H9 (cell line): ENCODE results near the gene CARM1. TPM values are rescaled to one million over a fixed set of nuclear protein-coding genes. Genes with fewer than 3 reads are reported as not detected.

Experiments used
- DNase-seq: peaks from one replicate; pipeline ENCODE4 v3.0.0-alpha.2; 2017
- H2AFZ ChIP-seq: one replicate; pipeline ENCODE4 v1.6.1; 2013; ENCODE audit warnings: mild to moderate bottlenecking, low read length, control low read depth, moderate library complexity
- H2AK5ac ChIP-seq: 2 replicates; pipeline ENCODE4 v1.6.1; 2013; ENCODE audit warnings: low read length, control low read depth, mixed read lengths; ENCODE audit not compliant: insufficient read length
- H2BK120ac ChIP-seq: one replicate; pipeline ENCODE4 v1.6.1; 2013; ENCODE audit warnings: low read depth, mild to moderate bottlenecking, low read length, control low read depth, inconsistent platforms; ENCODE audit not compliant: poor library complexity, severe bottlenecking
- H2BK12ac ChIP-seq: 2 replicates; pipeline ENCODE4 v1.6.1; 2013; ENCODE audit warnings: low read length, control low read depth, mixed read lengths, low read depth; ENCODE audit not compliant: insufficient read length
- H2BK15ac ChIP-seq: 2 replicates; pipeline ENCODE4 v1.6.1; 2013; ENCODE audit warnings: low read depth, low read length, control low read depth
- H2BK20ac ChIP-seq: one replicate; pipeline ENCODE4 v1.6.1; 2013; ENCODE audit warnings: low read depth, mild to moderate bottlenecking, low read length, control low read depth, inconsistent platforms; ENCODE audit not compliant: poor library complexity, severe bottlenecking
- H2BK5ac ChIP-seq: 2 replicates; pipeline ENCODE4 v1.6.1; 2013; ENCODE audit warnings: low read length, control low read depth, mixed read lengths; ENCODE audit not compliant: insufficient read length
- H3K14ac ChIP-seq: 2 replicates; pipeline ENCODE4 v1.6.1; 2013; ENCODE audit warnings: low read length, control low read depth; ENCODE audit not compliant: insufficient read depth
- H3K18ac ChIP-seq: 2 replicates; pipeline ENCODE4 v1.6.1; 2013; ENCODE audit warnings: low read depth, mild to moderate bottlenecking, mixed read lengths, low read length, control low read depth; ENCODE audit not compliant: insufficient read length
- H3K23ac ChIP-seq: 2 replicates; pipeline ENCODE4 v1.6.1; 2013; ENCODE audit warnings: low read length, control low read depth, mixed read lengths, low read depth; ENCODE audit not compliant: insufficient read length
- H3K23me2 ChIP-seq: 2 replicates; pipeline ENCODE4 v1.6.1; 2013; ENCODE audit warnings: low read depth, mild to moderate bottlenecking, mixed read lengths, low read length, control low read depth; ENCODE audit not compliant: insufficient read length, poor library complexity, severe bottlenecking
- H3K27ac ChIP-seq: 2 replicates; pipeline ENCODE4 v1.5.1; 2013; ENCODE audit warnings: low read length, control low read depth, mixed read lengths, low read depth; ENCODE audit not compliant: insufficient read length
- H3K27me3 ChIP-seq: 2 replicates; pipeline ENCODE4 v1.6.1; 2013; ENCODE audit warnings: low read length, control low read depth, inconsistent platforms; ENCODE audit not compliant: insufficient read depth
- H3K4ac ChIP-seq: 2 replicates; pipeline ENCODE4 v1.6.1; 2013; ENCODE audit warnings: low read depth, mild to moderate bottlenecking, control low read depth, inconsistent platforms, low read length, moderate library complexity
- H3K4me1 ChIP-seq: 2 replicates; pipeline ENCODE4 v1.6.1; 2013; ENCODE audit warnings: low read length, control low read depth, inconsistent platforms; ENCODE audit not compliant: insufficient read depth
- H3K4me2 ChIP-seq: 2 replicates; pipeline ENCODE4 v1.6.1; 2013; ENCODE audit warnings: low read length, control low read depth, mixed read lengths; ENCODE audit not compliant: insufficient read length, insufficient read depth
- H3K56ac ChIP-seq: 2 replicates; pipeline ENCODE4 v1.6.1; 2013; ENCODE audit warnings: low read depth, mild to moderate bottlenecking, mixed read lengths, low read length, control low read depth; ENCODE audit not compliant: insufficient read length
- H3K79me1 ChIP-seq: 2 replicates; pipeline ENCODE4 v1.6.1; 2013; ENCODE audit warnings: low read depth, mild to moderate bottlenecking, moderate library complexity, low read length, control low read depth, inconsistent platforms; ENCODE audit not compliant: insufficient read depth, poor library complexity, severe bottlenecking
- H3K79me2 ChIP-seq: 2 replicates; pipeline ENCODE4 v1.6.1; 2013; ENCODE audit warnings: low read length, control low read depth, inconsistent platforms; ENCODE audit not compliant: insufficient read depth
- H3K9ac ChIP-seq: 2 replicates; pipeline ENCODE4 v1.6.1; 2013; ENCODE audit warnings: low read length, control low read depth, mixed read lengths; ENCODE audit not compliant: insufficient read length; ENCODE audit errors: extremely low read depth
- H3K9me3 ChIP-seq: one replicate; pipeline ENCODE4 v1.6.1; 2013; ENCODE audit warnings: low read depth, low read length, inconsistent platforms; ENCODE audit not compliant: control insufficient read depth
- H3T11ph ChIP-seq: one replicate; pipeline ENCODE4 v1.6.1; 2013; ENCODE audit warnings: mild to moderate bottlenecking, low read length, control low read depth, inconsistent platforms
- H4K20me1 ChIP-seq: one replicate; pipeline ENCODE4 v1.6.1; 2013; ENCODE audit not compliant: control insufficient read depth, insufficient read length, insufficient read depth
- H4K5ac ChIP-seq: 2 replicates; pipeline ENCODE4 v1.6.1; 2013; ENCODE audit warnings: low read depth, mild to moderate bottlenecking, mixed read lengths, low read length, control low read depth; ENCODE audit not compliant: insufficient read length
- H4K8ac ChIP-seq: replicated peaks from 2 replicates; pipeline ENCODE4 v1.6.1; 2013; ENCODE audit warnings: low read length, control low read depth, mixed read lengths, low read depth; ENCODE audit not compliant: insufficient read length
- H4K91ac ChIP-seq: 2 replicates; pipeline ENCODE4 v1.6.1; 2013; ENCODE audit warnings: low read depth, mild to moderate bottlenecking, moderate library complexity, mixed read lengths, low read length, control low read depth; ENCODE audit not compliant: insufficient read length
- H3K27ac Mint-ChIP-seq, 3 experiments: 2 replicates in 2 of 3; 3 replicates in 1 of 3; pipeline ENCODE4 v1.8.0; 2020 to 2021; ENCODE audit warnings: mixed read lengths in 3 of 3, mild to moderate bottlenecking in 1 of 3, moderate library complexity in 1 of 3
- H3K27me3 Mint-ChIP-seq: 2 replicates; pipeline ENCODE4 v1.8.0; 2021; ENCODE audit warnings: low read depth, mild to moderate bottlenecking, moderate library complexity, mixed read lengths
- H3K36me3 Mint-ChIP-seq, 3 experiments: 2 replicates in 2 of 3; 3 replicates in 1 of 3; pipeline ENCODE4 v1.8.0; 2020 to 2021; ENCODE audit warnings: low read depth in 3 of 3, mixed read lengths in 3 of 3; ENCODE audit not compliant: insufficient read depth in 1 of 3
- H3K4me1 Mint-ChIP-seq, 2 experiments: 2 replicates each; pipeline ENCODE4 v1.8.0; 2020; ENCODE audit warnings: mixed read lengths in 2 of 2
- H3K4me3 Mint-ChIP-seq, 2 experiments: 2 replicates in 1 of 2; 3 replicates in 1 of 2; pipeline ENCODE4 v1.8.0; 2020 to 2021; ENCODE audit warnings: mild to moderate bottlenecking in 2 of 2, mixed read lengths in 2 of 2, moderate library complexity in 1 of 2
- H3K9me3 Mint-ChIP-seq, 2 experiments: 2 replicates in 1 of 2; 3 replicates in 1 of 2; pipeline ENCODE4 v1.8.0; 2020; ENCODE audit warnings: mild to moderate bottlenecking in 2 of 2, mixed read lengths in 2 of 2, moderate library complexity in 1 of 2
- WGBS: extraction: QIAGEN DNeasy Blood & Tissue Kit; methylation state at CpG from one replicate; pipeline ENCODE4 v1.1.7; 2013; ENCODE audit warnings: missing lambda C conversion rate, low lambda C conversion rate, mixed read lengths; ENCODE audit not compliant: insufficient read length; ENCODE audit errors: extremely low coverage; 5-methylcytosine and 5-hydroxymethylcytosine counted together
- long read RNA-seq: library from polyadenylated mRNA; unstranded; transcript quantifications from one replicate; pipeline ENCODE4 v2.0.0, GENCODE V29; 2020
- total RNA-seq: library from RNA; stranded (reverse); gene quantifications from 2 replicates; pipeline ENCODE4 v1.2.1, GENCODE V29; 2021
- TF ChIP-seq, protein P1 (sequence below): fragments of 200-600 bp; sonication (generic); conservative IDR thresholded peaks from 3 replicates; pipeline ENCODE4 v1.8.0; 2021; ENCODE audit warnings: antibody characterized with exemption, mild to moderate bottlenecking

CARM1 gene
- 111 and 113 TPM in 2 replicates for total RNA-seq
- long read RNA-seq, partial matches to known transcripts = 10 of 19 reads
- long read RNA-seq, other reads (novel, unspliced or antisense) = 8 of 19 reads

DNA sequence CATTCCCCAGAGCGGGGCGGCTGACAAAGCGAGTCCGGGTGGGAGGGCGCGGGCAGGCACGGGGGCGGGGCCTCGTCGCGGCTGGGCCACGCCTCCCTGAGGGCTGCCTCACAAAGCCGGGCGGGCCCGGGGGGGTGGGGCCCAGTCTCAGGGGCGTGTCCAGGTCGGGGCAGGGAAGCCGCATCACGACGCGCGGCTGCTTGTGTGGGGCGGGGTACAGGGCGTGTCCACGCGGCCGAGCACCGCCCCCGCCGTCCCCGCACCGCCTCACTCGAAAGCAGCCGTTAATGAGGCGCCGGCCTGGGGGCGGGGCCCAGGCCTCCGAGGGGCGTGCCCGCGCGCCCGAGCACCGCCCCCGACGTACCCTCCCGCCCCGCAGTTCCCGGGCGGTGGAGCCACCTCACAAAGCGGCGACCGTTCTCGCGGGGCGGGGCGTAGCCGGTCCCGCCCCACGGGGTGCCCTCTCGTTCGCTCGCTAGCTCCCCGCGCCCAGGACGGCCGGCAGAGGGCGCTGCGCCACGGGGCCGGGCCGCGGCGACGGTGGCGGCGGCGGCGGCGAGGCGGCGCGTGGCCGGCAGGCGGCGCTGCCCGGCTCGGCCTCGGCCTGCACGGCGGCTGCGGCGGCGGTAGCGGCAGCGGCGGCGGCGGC is at the start of gene CARM1:
Gene CARM1 (plus strand): TSS at position 599 of the 649 bp plus-strand sequence. CDS start 150 bp downstream, outside the sequence.
- Histone ChIP-seq H2BK20ac (no peak within 1 kb of the TSS), H4K8ac (no peak within 1 kb of the TSS), H2BK5ac (no peak within 1 kb of the TSS), H2AK5ac (no peak within 1 kb of the TSS), H3K79me2 (peaks cover 13% of the 10 kb centered on the region; the same call in 1 of the 2 replicates), H3K18ac (peak within 1 kb of the TSS; percentile 45), H3K23ac (no peak within 1 kb of the TSS), H2BK15ac (no peak within 1 kb of the TSS), H4K5ac (no peak within 1 kb of the TSS), H4K20me1 (no peaks in the 10 kb centered on the region), H2BK12ac (no peak within 1 kb of the TSS), H2AFZ (no peak within 1 kb of the TSS), H3K27me3 (no peaks in the 10 kb centered on the region), H3K27ac (no peak within 1 kb of the TSS), H4K91ac (no peak within 1 kb of the TSS), H2BK120ac (no peak within 1 kb of the TSS), H3T11ph (no peak within 1 kb of the TSS), H3K79me1 (peaks cover 5% of the 10 kb centered on the region), H3K14ac (peak within 1 kb of the TSS; percentile 82), H3K9ac (peak within 1 kb of the TSS; percentile 61), H3K23me2 (peaks cover 8% of the 10 kb centered on the region), H3K4me1 (peaks cover 2% of the 10 kb centered on the region; the same call in 1 of the 2 replicates), H3K56ac (no peak within 1 kb of the TSS), H3K4ac (no peak within 1 kb of the TSS), H3K9me3 (no peaks in the 10 kb centered on the region), H3K4me2 (peak within 1 kb of the TSS; percentile 71)
- Mint-ChIP-seq H3K36me3 (peaks cover 1 to 14% (median 4%) of the 10 kb centered on the region in 3 experiments; a peak in 4 of 7 replicates), H3K4me3 (peak within 1 kb of the TSS; percentile 85 to 89), H3K27ac (peak within 1 kb of the TSS; percentile 96 to 99 (median 99)), H3K4me1 (peaks cover 12 to 22% of the 10 kb centered on the region in 2 experiments), H3K27me3 (no peaks in the 10 kb centered on the region), H3K9me3 (no peaks in the 10 kb centered on the region)
- DNase-seq = peak; percentile 98
- WGBS = no CpG with 5 or more reads among the region's 99 CpGs
- TF ChIP-seq, protein P1, sequence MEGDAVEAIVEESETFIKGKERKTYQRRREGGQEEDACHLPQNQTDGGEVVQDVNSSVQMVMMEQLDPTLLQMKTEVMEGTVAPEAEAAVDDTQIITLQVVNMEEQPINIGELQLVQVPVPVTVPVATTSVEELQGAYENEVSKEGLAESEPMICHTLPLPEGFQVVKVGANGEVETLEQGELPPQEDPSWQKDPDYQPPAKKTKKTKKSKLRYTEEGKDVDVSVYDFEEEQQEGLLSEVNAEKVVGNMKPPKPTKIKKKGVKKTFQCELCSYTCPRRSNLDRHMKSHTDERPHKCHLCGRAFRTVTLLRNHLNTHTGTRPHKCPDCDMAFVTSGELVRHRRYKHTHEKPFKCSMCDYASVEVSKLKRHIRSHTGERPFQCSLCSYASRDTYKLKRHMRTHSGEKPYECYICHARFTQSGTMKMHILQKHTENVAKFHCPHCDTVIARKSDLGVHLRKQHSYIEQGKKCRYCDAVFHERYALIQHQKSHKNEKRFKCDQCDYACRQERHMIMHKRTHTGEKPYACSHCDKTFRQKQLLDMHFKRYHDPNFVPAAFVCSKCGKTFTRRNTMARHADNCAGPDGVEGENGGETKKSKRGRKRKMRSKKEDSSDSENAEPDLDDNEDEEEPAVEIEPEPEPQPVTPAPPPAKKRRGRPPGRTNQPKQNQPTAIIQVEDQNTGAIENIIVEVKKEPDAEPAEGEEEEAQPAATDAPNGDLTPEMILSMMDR = peak; percentile 67
